ENCODE measurements around the gene RAB27B.

DNA sequence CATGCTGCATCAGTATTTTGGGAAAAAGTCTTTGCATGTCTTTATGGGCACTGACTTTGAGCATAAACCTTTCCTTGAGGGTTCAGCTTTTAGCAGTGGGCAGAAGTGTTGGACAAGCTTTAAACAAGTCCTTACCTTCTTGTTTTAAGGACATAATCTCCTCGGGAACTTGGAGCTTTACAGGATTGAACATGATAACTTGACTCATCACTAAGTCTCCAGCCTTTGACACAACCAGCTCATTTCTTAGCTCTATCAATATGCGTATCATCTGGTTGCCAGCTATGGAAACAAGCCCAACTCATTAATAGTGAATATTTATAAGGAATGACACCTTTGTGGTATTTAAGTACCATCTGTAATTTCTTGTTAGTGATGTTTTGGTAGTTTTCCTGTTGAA is 21.0 kb upstream of the RAB27B start:
- TF ChIP-seq, protein P1, sequence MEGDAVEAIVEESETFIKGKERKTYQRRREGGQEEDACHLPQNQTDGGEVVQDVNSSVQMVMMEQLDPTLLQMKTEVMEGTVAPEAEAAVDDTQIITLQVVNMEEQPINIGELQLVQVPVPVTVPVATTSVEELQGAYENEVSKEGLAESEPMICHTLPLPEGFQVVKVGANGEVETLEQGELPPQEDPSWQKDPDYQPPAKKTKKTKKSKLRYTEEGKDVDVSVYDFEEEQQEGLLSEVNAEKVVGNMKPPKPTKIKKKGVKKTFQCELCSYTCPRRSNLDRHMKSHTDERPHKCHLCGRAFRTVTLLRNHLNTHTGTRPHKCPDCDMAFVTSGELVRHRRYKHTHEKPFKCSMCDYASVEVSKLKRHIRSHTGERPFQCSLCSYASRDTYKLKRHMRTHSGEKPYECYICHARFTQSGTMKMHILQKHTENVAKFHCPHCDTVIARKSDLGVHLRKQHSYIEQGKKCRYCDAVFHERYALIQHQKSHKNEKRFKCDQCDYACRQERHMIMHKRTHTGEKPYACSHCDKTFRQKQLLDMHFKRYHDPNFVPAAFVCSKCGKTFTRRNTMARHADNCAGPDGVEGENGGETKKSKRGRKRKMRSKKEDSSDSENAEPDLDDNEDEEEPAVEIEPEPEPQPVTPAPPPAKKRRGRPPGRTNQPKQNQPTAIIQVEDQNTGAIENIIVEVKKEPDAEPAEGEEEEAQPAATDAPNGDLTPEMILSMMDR (IDR thresholded peaks at IDR 0.05): no peak
- no peak for TF ChIP-seq POLR2A (IDR thresholded peaks at IDR 0.05)
